Naive thymus-derived CD4-positive, alpha-beta T cell (primary cell): Measurements from ENCODE around the gene ZBTB9. TPM values are rescaled to one million over a fixed set of nuclear protein-coding genes. Genes with fewer than 3 reads are reported as not detected.

Experiments used
- ATAC-seq: fragments of 150-1000 bp; cut with Tn5 transposase; 2 replicates; pipeline ENCODE4 v1.10.0; 2021; ENCODE audit warnings: mild to moderate bottlenecking, moderate library complexity
- CTCF ChIA-PET: fragments of 350-600 bp; sonication (Branson Sonifier 250); formaldehyde crosslinking; loops from one replicate; lab custom pipeline; 2021; ENCODE audit warnings: antibody characterized with exemption; lab: Charles Lee
- POLR2A ChIA-PET: fragments of 350-600 bp; sonication (Branson Sonifier 250); formaldehyde crosslinking; loops from one replicate; lab custom pipeline; 2021; ENCODE audit warnings: antibody characterized with exemption, inconsistent platforms; lab: Charles Lee
- DNase-seq, 9 donors: peaks; one replicate each; pipeline versions ENCODE4 v3.0.0 to v3.0.0-alpha.2; 2020 to 2022; ENCODE audit warnings: mixed read lengths in 1 of 9
- H3K27ac ChIP-seq: one replicate; pipeline ENCODE4 v1.7.0; 2013; ENCODE audit warnings: mild to moderate bottlenecking, low read depth, low read length, moderate library complexity
- H3K27me3 ChIP-seq, 2 donors: one replicate each; pipeline ENCODE4 v1.7.0; 2013; ENCODE audit warnings: low read length in 2 of 2, mild to moderate bottlenecking in 2 of 2, moderate library complexity in 2 of 2; ENCODE audit not compliant: control insufficient read depth in 2 of 2, insufficient read depth in 2 of 2
- H3K36me3 ChIP-seq, 3 experiments: 1 replicate in 2 of 3; 2 replicates in 1 of 3; pipeline ENCODE4 v1.7.0; 2013; ENCODE audit warnings: low read length in 3 of 3, mild to moderate bottlenecking in 3 of 3, moderate library complexity in 1 of 3; ENCODE audit not compliant: insufficient read depth in 3 of 3, control insufficient read depth in 2 of 3
- H3K4me1 ChIP-seq, 2 donors: one replicate each; pipeline ENCODE4 v1.7.0; 2013; ENCODE audit warnings: low read length in 2 of 2, mild to moderate bottlenecking in 2 of 2, moderate library complexity in 1 of 2; ENCODE audit not compliant: control insufficient read depth in 2 of 2, insufficient read depth in 2 of 2
- H3K4me3 ChIP-seq: 2 replicates; pipeline ENCODE4 v1.7.0; 2013; ENCODE audit warnings: mild to moderate bottlenecking, low read length
- H3K9me3 ChIP-seq, 3 experiments: 1 replicate in 2 of 3; 2 replicates in 1 of 3; pipeline ENCODE4 v1.7.0; 2013; ENCODE audit warnings: low read length in 3 of 3; ENCODE audit not compliant: control insufficient read depth in 2 of 3
- H3K27ac Mint-ChIP-seq, 9 donors: one replicate each; pipeline ENCODE4 v1.8.0; 2020 to 2022; ENCODE audit warnings: mixed read lengths in 9 of 9, mild to moderate bottlenecking in 8 of 9, moderate library complexity in 5 of 9, inconsistent platforms in 2 of 9
- H3K27me3 Mint-ChIP-seq, 5 donors: one replicate each; pipeline ENCODE4 v1.8.0; 2021 to 2022; ENCODE audit warnings: mixed read lengths in 5 of 5, mild to moderate bottlenecking in 1 of 5
- H3K36me3 Mint-ChIP-seq, 5 donors: one replicate each; pipeline ENCODE4 v1.8.0; 2020 to 2022; ENCODE audit warnings: mixed read lengths in 5 of 5, mild to moderate bottlenecking in 3 of 5, inconsistent platforms in 1 of 5
- H3K4me1 Mint-ChIP-seq, 7 donors: one replicate each; pipeline ENCODE4 v1.8.0; 2020 to 2022; ENCODE audit warnings: mixed read lengths in 7 of 7, mild to moderate bottlenecking in 3 of 7, inconsistent platforms in 1 of 7
- H3K4me3 Mint-ChIP-seq, 10 donors: one replicate each; pipeline ENCODE4 v1.8.0; 2020 to 2022; ENCODE audit warnings: mild to moderate bottlenecking in 10 of 10, mixed read lengths in 10 of 10, moderate library complexity in 6 of 10, inconsistent platforms in 2 of 10
- H3K9me3 Mint-ChIP-seq, 11 donors: one replicate each; pipeline ENCODE4 v1.8.0; 2020 to 2022; ENCODE audit warnings: mixed read lengths in 11 of 11, mild to moderate bottlenecking in 4 of 11, inconsistent platforms in 1 of 11, moderate library complexity in 1 of 11
- intact Hi-C, 2 donors: fragments of 100-400 bp; cut with micrococcal nuclease; formaldehyde crosslinking; loops; one replicate each; pipeline ENCODE4 v1.15.1; 2023
- polyA plus RNA-seq, 2 donors: library from polyadenylated mRNA; unstranded; fragments of 300-500 nt; fragmentation: Illumina TruSeq; gene quantifications; one replicate each; pipeline ENCODE4 v1.2.3, GENCODE V29; 2021
- total RNA-seq, 6 experiments: library from RNA in 5 of 6; stranded (reverse) in 5 of 6; gene quantifications; 1 replicate in 5 of 6; 2 replicates in 1 of 6; pipeline ENCODE4 v1.2.3 and lab custom pipeline; 2021 to 2026

ZBTB9 gene
- total RNA-seq (10 to 100 TPM in 1 of 5 experiments, 1 to 10 TPM in 4; 3.3 to 14.0 (median 9.8) TPM), polyA plus RNA-seq (10 to 100 TPM in 1 of 2 donors, 1 to 10 TPM in 1; 6.9 to 15.2 TPM), total RNA-seq (lab: John Stamatoyannopoulos, UW) (10.9 reads per million, percentile 37 among the genes with 10 or more reads in this experiment)

GRCh38 chr6:33454009-33454946 is at the start of gene ZBTB9:
Gene ZBTB9 (plus strand): TSS chr6:33454576. CDS start chr6:33455101, 525 bp downstream.
- ChIA-PET CTCF (interaction anchor here (0.6 to 1.8 kb wide), 6 partner anchors 23 to 1006 kb away, joined by 3 to 6 read pairs (median 3); partner anchors contain the start of genes BAK1 and CUTA), POLR2A (interaction anchor here (0.7 to 3.0 kb wide), 24 partner anchors 10 to 1435 kb away, joined by 3 to 37 read pairs (median 4); partner anchors contain the start of genes ANKS1A, BAK1, CUTA and RPS18)
- intact Hi-C loops: loop anchor here (1.0 to 2.0 kb wide), 11 partner anchors 23 to 335 kb away; partner anchors contain the start of genes BAK1 (in 2 of the 2), CUTA (in 2 of the 2), KIFC1 (in 2 of the 2) and LEMD2 (in 2 of the 2)

GRCh38 chr6:33404884-33405283 is 49.5 kb upstream of the ZBTB9 start:
- peaks cover 0 to 28% (median 0%) of the 10 kb centered on the region in 5 donors for H3K36me3 Mint-ChIP-seq
- no peaks in the 10 kb centered on the region for H3K27me3 Mint-ChIP-seq
- intact Hi-C loops: no loop called here
- peak overlapping the region in 2 of 9 donors; percentile 34 to 47 for H3K27ac Mint-ChIP-seq
- POLR2A ChIA-PET: interaction anchor here (0.9 to 1.0 kb wide), 2 partner anchors 26 to 92 kb away, joined by 3 to 5 read pairs; no protein-coding TSS in a partner anchor
- no peak for DNase-seq
- H3K4me3 ChIP-seq: no peak overlapping the region
- no peak for ATAC-seq
- CTCF ChIA-PET: no interaction called here
- H3K27me3 ChIP-seq: no peaks in the 10 kb centered on the region
- no peak overlapping the region for H3K4me3 Mint-ChIP-seq
- H3K27ac ChIP-seq: no peak overlapping the region
- peaks cover 0 to 5% (median 0%) of the 10 kb centered on the region in 11 donors for H3K9me3 Mint-ChIP-seq
- H3K9me3 ChIP-seq: no peaks in the 10 kb centered on the region
- H3K4me1 ChIP-seq: peaks cover 9 to 16% of the 10 kb centered on the region in 2 donors
- no peaks in the 10 kb centered on the region for H3K36me3 ChIP-seq
- peaks cover 6 to 33% (median 9%) of the 10 kb centered on the region in 7 donors for H3K4me1 Mint-ChIP-seq

More at GRCh38 chr6:33454009-33454946, at the start of gene ZBTB9:
- Histone ChIP-seq H3K4me3 (peak within 1 kb of the TSS; percentile 93), H3K36me3 (peaks cover 0 to 23% (median 0%) of the 10 kb centered on the region in 3 experiments), H3K27me3 (no peaks in the 10 kb centered on the region), H3K27ac (peak within 1 kb of the TSS; percentile 88), H3K4me1 (peaks cover 12 to 22% of the 10 kb centered on the region in 2 donors), H3K9me3 (no peaks in the 10 kb centered on the region)
- ATAC-seq (peak; percentile 100), DNase-seq (peak; percentile 80 to 93 (median 92))
- Mint-ChIP-seq H3K27ac (peak within 1 kb of the TSS; percentile 86 to 98 (median 92)), H3K4me3 (peak within 1 kb of the TSS; percentile 88 to 99 (median 95)), H3K36me3 (peaks cover 0 to 23% (median 7%) of the 10 kb centered on the region in 5 donors), H3K4me1 (peaks cover 21 to 57% (median 45%) of the 10 kb centered on the region in 7 donors), H3K9me3 (peaks cover 0 to 1% (median 0%) of the 10 kb centered on the region in 11 donors), H3K27me3 (no peaks in the 10 kb centered on the region)

- ChIA-PET CTCF (no interaction called here), POLR2A (interaction anchor here (0.9 to 3.1 kb wide), 3 partner anchors 12 to 93 kb away, joined by 3 to 13 read pairs (median 5); partner anchors contain the start of gene CUTA)
- H3K4me1 Mint-ChIP-seq: peaks cover 6 to 36% (median 10%) of the 10 kb centered on the region in 7 donors
- peak overlapping the region in 5 of 9 donors; percentile 5 to 76 (median 46) for H3K27ac Mint-ChIP-seq
- intact Hi-C loops: no loop called here
- no peaks in the 10 kb centered on the region for H3K27me3 ChIP-seq
- DNase-seq (no peak), ATAC-seq (no peak)
- H3K36me3 ChIP-seq: no peaks in the 10 kb centered on the region
- H3K9me3 ChIP-seq: no peaks in the 10 kb centered on the region
- H3K9me3 Mint-ChIP-seq: peaks cover 0 to 5% (median 0%) of the 10 kb centered on the region in 11 donors
- no peak overlapping the region for H3K4me3 ChIP-seq
- H3K36me3 Mint-ChIP-seq: peaks cover 0 to 26% (median 0%) of the 10 kb centered on the region in 5 donors
- H3K4me3 Mint-ChIP-seq: peak overlapping the region in 2 of 10 donors; percentile 9 to 38
- peaks cover 10 to 16% of the 10 kb centered on the region in 2 donors for H3K4me1 ChIP-seq
- H3K27me3 Mint-ChIP-seq: no peaks in the 10 kb centered on the region
- H3K27ac ChIP-seq: no peak overlapping the region
These were observed 48.9 kb upstream of the ZBTB9 start for GRCh38 chr6:33405386-33405940.

- Mint-ChIP-seq H3K36me3 (peaks cover 0 to 26% (median 0%) of the 10 kb centered on the region in 5 donors), H3K9me3 (peaks cover 0 to 5% (median 0%) of the 10 kb centered on the region in 11 donors), H3K4me3 (peak overlapping the region in 1 of 10 donors; percentile 9), H3K4me1 (peaks cover 6 to 36% (median 10%) of the 10 kb centered on the region in 7 donors), H3K27me3 (no peaks in the 10 kb centered on the region), H3K27ac (peak overlapping the region in 3 of 9 donors; percentile 6 to 48 (median 46))
- ATAC-seq (no peak), DNase-seq (no peak)
- peaks cover 10 to 16% of the 10 kb centered on the region in 2 donors for H3K4me1 ChIP-seq
- no peak overlapping the region for H3K27ac ChIP-seq
- H3K27me3 ChIP-seq: no peaks in the 10 kb centered on the region
- ChIA-PET CTCF (no interaction called here), POLR2A (interaction anchor here (3.1 kb wide), 1 partner anchor 11 kb away, joined by 13 read pairs; the partner anchor contains the start of gene CUTA)
- intact Hi-C loops: no loop called here
- H3K9me3 ChIP-seq: no peaks in the 10 kb centered on the region
- no peak overlapping the region for H3K4me3 ChIP-seq
- peaks cover 0 to 2% (median 0%) of the 10 kb centered on the region in 3 experiments for H3K36me3 ChIP-seq
These were observed 48.2 kb upstream of the ZBTB9 start for GRCh38 chr6:33406126-33406525.

GRCh38 chr6:33407132-33407718 is 47.2 kb upstream of the ZBTB9 start:
- Histone ChIP-seq H3K4me1 (peaks cover 18 to 25% of the 10 kb centered on the region in 2 donors), H3K36me3 (peaks cover 0 to 6% (median 1%) of the 10 kb centered on the region in 3 experiments), H3K9me3 (no peaks in the 10 kb centered on the region), H3K4me3 (no peak overlapping the region), H3K27ac (no peak overlapping the region), H3K27me3 (no peaks in the 10 kb centered on the region)
- ChIA-PET POLR2A (interaction anchor here (0.6 to 3.1 kb wide), 3 partner anchors 10 to 15 kb away, joined by 3 to 13 read pairs (median 3); partner anchors contain the start of gene CUTA), CTCF (interaction anchor here (1.1 kb wide), 1 partner anchor 18 kb away, joined by 4 read pairs; no protein-coding TSS in a partner anchor)
- H3K27me3 Mint-ChIP-seq: no peaks in the 10 kb centered on the region
- intact Hi-C loops: no loop called here
- H3K36me3 Mint-ChIP-seq: peaks cover 0 to 26% (median 0%) of the 10 kb centered on the region in 5 donors
- peaks cover 6 to 42% (median 20%) of the 10 kb centered on the region in 7 donors for H3K4me1 Mint-ChIP-seq
- ATAC-seq (no peak), DNase-seq (peak in 1 of 9 donors; percentile 26)
- H3K4me3 Mint-ChIP-seq: no peak overlapping the region
- peak overlapping the region in 4 of 9 donors; percentile 17 to 48 (median 32) for H3K27ac Mint-ChIP-seq
- H3K9me3 Mint-ChIP-seq: peaks cover 0 to 5% (median 0%) of the 10 kb centered on the region in 11 donors
